ENCODE results near the gene ARL8B. TPM values are rescaled to one million over a fixed set of nuclear protein-coding genes. Genes with fewer than 3 reads are reported as not detected.
"Not testable (repeated sequence)": the region's sequence is repeated elsewhere in the genome, so short reads cannot be mapped to it uniquely, and the experiment has no call there.

ARL8B gene
- total RNA-seq, 1 donor from 2014 or later: 69.2 TPM

- no peaks in the 10 kb centered on the region for H3K36me3 ChIP-seq (ENCODE audit: control insufficient read depth, insufficient read depth, low read length)
These were observed 59.5 kb downstream of the ARL8B start for GRCh38 chr3:5181469-5182141.

GRCh38 chr3:5183714-5184113 lies 61.6 kb downstream of the ARL8B start:
- H3K27me3 ChIP-seq (ENCODE audit: control insufficient read depth, insufficient read depth, low read length); H3K36me3 ChIP-seq (ENCODE audit: control insufficient read depth, insufficient read depth, low read length); H3K4me3 ChIP-seq (ENCODE audit: low read depth, low read length); DNase-seq (ENCODE audit: low read depth): not testable (repeated sequence)

More at GRCh38 chr3:5181469-5182141, 59.5 kb downstream of the ARL8B start:
- no peak for DNase-seq (ENCODE audit: low read depth)
- Histone ChIP-seq H3K27me3 (ENCODE audit: control insufficient read depth, insufficient read depth, low read length) (no peaks in the 10 kb centered on the region), H3K4me3 (ENCODE audit: low read depth, low read length) (no peak overlapping the region)
- no peak for TF ChIP-seq CTCF (IDR thresholded peaks at IDR 0.05; ENCODE audit: insufficient read depth, low read length, poor library complexity, severe bottlenecking)

GRCh38 chr3:5184499-5184898 lies 62.4 kb downstream of the ARL8B start:
- Histone ChIP-seq H3K27me3 (ENCODE audit: control insufficient read depth, insufficient read depth, low read length) (no peaks in the 10 kb centered on the region), H3K36me3 (ENCODE audit: control insufficient read depth, insufficient read depth, low read length) (no peaks in the 10 kb centered on the region)
- no peak for TF ChIP-seq CTCF (IDR thresholded peaks at IDR 0.05; ENCODE audit: insufficient read depth, low read length, poor library complexity, severe bottlenecking)

GRCh38 chr3:5185093-5185673 lies 63.1 kb downstream of the ARL8B start:
- Histone ChIP-seq H3K4me3 (ENCODE audit: low read depth, low read length) (no peak overlapping the region), H3K36me3 (ENCODE audit: control insufficient read depth, insufficient read depth, low read length) (no peaks in the 10 kb centered on the region), H3K27me3 (ENCODE audit: control insufficient read depth, insufficient read depth, low read length) (no peaks in the 10 kb centered on the region)
- no peak for TF ChIP-seq CTCF (IDR thresholded peaks at IDR 0.05; ENCODE audit: insufficient read depth, low read length, poor library complexity, severe bottlenecking)
- no peak for DNase-seq (ENCODE audit: low read depth)

More at GRCh38 chr3:5184499-5184898, 62.4 kb downstream of the ARL8B start:
- H3K4me3 ChIP-seq (ENCODE audit: low read depth, low read length): no peak overlapping the region
- DNase-seq (ENCODE audit: low read depth): no peak

GRCh38 chr3:5186089-5186857 lies 64.2 kb downstream of the ARL8B start:
- H3K4me3 ChIP-seq (ENCODE audit: low read depth, low read length): peak overlapping the region; percentile 58
- no peaks in the 10 kb centered on the region for H3K27me3 ChIP-seq (ENCODE audit: control insufficient read depth, insufficient read depth, low read length)
- TF ChIP-seq CTCF (IDR thresholded peaks at IDR 0.05; ENCODE audit: insufficient read depth, low read length, poor library complexity, severe bottlenecking): no peak
- DNase-seq (ENCODE audit: low read depth): no peak
- H3K36me3 ChIP-seq (ENCODE audit: control insufficient read depth, insufficient read depth, low read length): no peaks in the 10 kb centered on the region

GRCh38 chr3:5186858-5187155 lies 64.7 kb downstream of the ARL8B start:
- TF ChIP-seq CTCF (IDR thresholded peaks at IDR 0.05; ENCODE audit: insufficient read depth, low read length, poor library complexity, severe bottlenecking): no peak

More at GRCh38 chr3:5186858-5187155, 64.7 kb downstream of the ARL8B start:
- no peak for DNase-seq (ENCODE audit: low read depth)
- peak overlapping the region; percentile 58 for H3K4me3 ChIP-seq (ENCODE audit: low read depth, low read length)
- no peaks in the 10 kb centered on the region for H3K36me3 ChIP-seq (ENCODE audit: control insufficient read depth, insufficient read depth, low read length)
- no peaks in the 10 kb centered on the region for H3K27me3 ChIP-seq (ENCODE audit: control insufficient read depth, insufficient read depth, low read length)
